T-helper 1 cell treated with Interleukin-12 subunit alpha and Interleukin-12 subunit beta and Interleukin-4 antibody, amounts not matched to agents 30 μg/mL and 1 μg/mL, for 36 hours (primary cell): ENCODE measurements around the gene RRAS2.
"Not testable (repeated sequence)": the region's sequence is repeated elsewhere in the genome, so short reads cannot be mapped to it uniquely, and the experiment has no call there.

Experiments used
- H3K27ac Mint-ChIP-seq: one replicate; pipeline ENCODE4 v1.8.0; 2021; ENCODE audit warnings: mild to moderate bottlenecking, mixed read lengths
- H3K27me3 Mint-ChIP-seq: one replicate; pipeline ENCODE4 v1.8.0; 2021; ENCODE audit warnings: low read depth, mixed read lengths
- H3K36me3 Mint-ChIP-seq: one replicate; pipeline ENCODE4 v1.8.0; 2021; ENCODE audit warnings: low read depth, mixed read lengths
- H3K4me1 Mint-ChIP-seq: one replicate; pipeline ENCODE4 v1.8.0; 2021; ENCODE audit warnings: low read depth, mixed read lengths
- H3K4me3 Mint-ChIP-seq: one replicate; pipeline ENCODE4 v1.8.0; 2021; ENCODE audit warnings: mild to moderate bottlenecking, moderate library complexity, mixed read lengths
- H3K9me3 Mint-ChIP-seq: one replicate; pipeline ENCODE4 v1.8.0; 2021; ENCODE audit warnings: mixed read lengths

Gene RRAS2

DNA sequence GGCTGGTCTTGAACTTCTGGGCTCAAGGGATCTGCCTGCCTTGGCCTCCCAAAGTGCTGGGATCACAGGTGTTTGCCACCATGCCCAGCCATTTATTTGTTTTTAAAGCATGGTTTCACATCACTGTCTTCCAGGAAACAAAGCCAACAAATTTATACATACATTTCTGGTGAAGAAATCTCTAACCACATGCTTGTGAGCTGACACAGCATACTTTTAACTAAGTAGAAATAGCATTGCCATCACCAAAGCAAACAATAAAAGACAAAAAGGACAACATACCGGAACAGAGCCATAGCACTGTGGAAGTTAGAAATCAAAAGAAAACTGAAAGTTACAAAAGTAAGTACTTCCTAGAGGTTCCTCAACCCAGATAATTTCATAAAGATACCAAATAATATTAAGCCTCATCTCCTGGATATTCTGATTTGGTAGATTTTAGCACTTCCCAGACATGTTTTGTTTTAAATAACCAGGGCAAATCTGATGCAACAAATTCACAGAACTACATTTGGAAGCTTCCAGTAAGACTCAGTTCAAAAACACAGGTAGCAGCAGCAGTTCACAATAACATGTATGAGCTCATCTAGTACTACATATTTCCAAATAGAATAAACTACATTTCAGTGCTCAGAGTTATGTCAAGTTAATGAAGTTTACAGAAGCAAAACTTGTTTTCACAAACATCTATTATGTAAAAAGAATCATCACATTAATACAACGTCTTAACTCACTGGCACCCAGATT, 70.6 kb downstream of the RRAS2 start:
- Mint-ChIP-seq H3K27me3 (no peaks in the 10 kb centered on the region), H3K9me3 (no peaks in the 10 kb centered on the region), H3K4me3 (peak overlapping the region; percentile 49), H3K27ac (peak overlapping the region; percentile 88), H3K36me3 (peaks cover 50% of the 10 kb centered on the region), H3K4me1 (peaks cover 29% of the 10 kb centered on the region)

GRCh38 chr11:14278869-14279268, 80.1 kb downstream of the RRAS2 start:
- not testable (repeated sequence) for H3K27me3 Mint-ChIP-seq, H3K27ac Mint-ChIP-seq, H3K9me3 Mint-ChIP-seq, H3K4me3 Mint-ChIP-seq
- H3K36me3 Mint-ChIP-seq, result peaks cover 45% of the 10 kb centered on the region
- peaks cover 10% of the 10 kb centered on the region for H3K4me1 Mint-ChIP-seq

- no peaks in the 10 kb centered on the region for H3K27me3 Mint-ChIP-seq
- peaks cover 29% of the 10 kb centered on the region for H3K4me1 Mint-ChIP-seq
- no peaks in the 10 kb centered on the region for H3K9me3 Mint-ChIP-seq
- H3K4me3 Mint-ChIP-seq, result no peak overlapping the region
- H3K36me3 Mint-ChIP-seq, result peaks cover 38% of the 10 kb centered on the region
- no peak overlapping the region for H3K27ac Mint-ChIP-seq
Observed at GRCh38 chr11:14275076-14275475, 83.9 kb downstream of the RRAS2 start.

GRCh38 chr11:14273895-14274294, 85.1 kb downstream of the RRAS2 start:
- no peaks in the 10 kb centered on the region for H3K9me3 Mint-ChIP-seq
- H3K36me3 Mint-ChIP-seq, result peaks cover 29% of the 10 kb centered on the region
- peaks cover 28% of the 10 kb centered on the region for H3K4me1 Mint-ChIP-seq
- no peak overlapping the region for H3K27ac Mint-ChIP-seq
- H3K27me3 Mint-ChIP-seq, result no peaks in the 10 kb centered on the region
- H3K4me3 Mint-ChIP-seq, result no peak overlapping the region

GRCh38 chr11:14270690-14271542, 88.1 kb downstream of the RRAS2 start:
- Mint-ChIP-seq H3K36me3 (peaks cover 28% of the 10 kb centered on the region), H3K4me3 (peak overlapping the region; percentile 69), H3K9me3 (no peaks in the 10 kb centered on the region), H3K27me3 (no peaks in the 10 kb centered on the region), H3K27ac (peak overlapping the region; percentile 81), H3K4me1 (peaks cover 22% of the 10 kb centered on the region)

- no peaks in the 10 kb centered on the region for H3K9me3 Mint-ChIP-seq
- H3K27me3 Mint-ChIP-seq, result no peaks in the 10 kb centered on the region
- no peak overlapping the region for H3K4me3 Mint-ChIP-seq
- H3K27ac Mint-ChIP-seq, result no peak overlapping the region
- H3K36me3 Mint-ChIP-seq, result peaks cover 29% of the 10 kb centered on the region
- peaks cover 19% of the 10 kb centered on the region for H3K4me1 Mint-ChIP-seq
Observed at GRCh38 chr11:14269692-14270573, 89.0 kb downstream of the RRAS2 start.

- Mint-ChIP-seq H3K36me3 (peaks cover 27% of the 10 kb centered on the region), H3K9me3 (no peaks in the 10 kb centered on the region), H3K27me3 (no peaks in the 10 kb centered on the region), H3K27ac (no peak overlapping the region), H3K4me1 (peaks cover 19% of the 10 kb centered on the region), H3K4me3 (no peak overlapping the region)
Observed at GRCh38 chr11:14267861-14268635, 90.9 kb downstream of the RRAS2 start.

- Mint-ChIP-seq H3K9me3 (no peaks in the 10 kb centered on the region), H3K27me3 (no peaks in the 10 kb centered on the region), H3K27ac (no peak overlapping the region), H3K36me3 (peaks cover 24% of the 10 kb centered on the region), H3K4me1 (peaks cover 11% of the 10 kb centered on the region), H3K4me3 (no peak overlapping the region)
Observed at GRCh38 chr11:14266622-14267021, 92.4 kb downstream of the RRAS2 start.

DNA sequence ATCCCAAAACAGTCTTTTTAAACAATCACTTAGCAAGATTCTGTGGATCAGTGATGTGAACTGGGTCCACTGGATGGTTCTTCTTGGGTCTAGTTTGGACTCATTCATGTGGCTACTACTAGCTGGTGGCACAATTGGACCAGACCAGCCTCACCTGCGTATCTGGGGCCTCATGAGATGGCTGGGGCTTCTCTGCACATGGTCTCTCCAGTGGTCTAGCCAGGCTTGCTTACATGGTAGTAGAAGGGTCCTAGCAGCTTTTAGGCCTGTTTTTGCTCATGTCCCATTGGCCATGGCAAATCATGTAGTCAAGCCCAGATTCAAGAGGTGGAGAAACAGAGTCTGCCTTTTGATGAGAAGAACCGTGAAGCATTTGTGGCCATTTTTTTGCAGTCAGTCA, 94.0 kb downstream of the RRAS2 start:
- Mint-ChIP-seq H3K9me3 (no peaks in the 10 kb centered on the region), H3K36me3 (peaks cover 22% of the 10 kb centered on the region), H3K4me3 (no peak overlapping the region), H3K4me1 (no peaks in the 10 kb centered on the region), H3K27ac (no peak overlapping the region), H3K27me3 (no peaks in the 10 kb centered on the region)

DNA sequence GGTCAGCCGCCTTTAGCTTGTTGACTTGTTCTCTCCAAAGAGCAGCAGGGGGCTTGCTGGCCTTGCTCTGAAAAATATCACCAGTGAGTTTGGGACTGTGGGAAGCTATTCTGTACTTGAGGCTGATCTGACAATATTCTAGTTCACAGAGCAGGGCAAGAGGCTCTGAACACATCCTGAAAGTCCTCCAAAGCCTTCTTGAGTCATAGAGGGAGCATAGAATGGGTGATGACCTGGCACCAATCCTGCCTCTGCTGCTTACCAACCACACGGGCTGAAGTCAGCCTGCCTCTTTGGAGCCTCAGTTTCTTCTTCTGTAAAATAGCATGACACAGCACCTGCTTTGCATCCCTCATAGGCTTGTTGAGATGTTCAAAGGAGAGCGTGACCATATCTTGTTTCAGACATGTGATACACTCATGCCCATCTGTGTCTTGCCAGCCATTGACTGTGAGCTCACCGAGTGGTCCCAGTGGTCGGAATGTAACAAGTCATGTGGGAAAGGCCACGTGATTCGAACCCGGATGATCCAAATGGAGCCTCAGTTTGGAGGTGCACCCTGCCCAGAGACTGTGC, 96.6 kb downstream of the RRAS2 start:
- peaks cover 14% of the 10 kb centered on the region for H3K36me3 Mint-ChIP-seq
- no peak overlapping the region for H3K27ac Mint-ChIP-seq
- H3K4me3 Mint-ChIP-seq, result no peak overlapping the region
- H3K4me1 Mint-ChIP-seq, result no peaks in the 10 kb centered on the region
- H3K27me3 Mint-ChIP-seq, result no peaks in the 10 kb centered on the region
- H3K9me3 Mint-ChIP-seq, result no peaks in the 10 kb centered on the region

DNA sequence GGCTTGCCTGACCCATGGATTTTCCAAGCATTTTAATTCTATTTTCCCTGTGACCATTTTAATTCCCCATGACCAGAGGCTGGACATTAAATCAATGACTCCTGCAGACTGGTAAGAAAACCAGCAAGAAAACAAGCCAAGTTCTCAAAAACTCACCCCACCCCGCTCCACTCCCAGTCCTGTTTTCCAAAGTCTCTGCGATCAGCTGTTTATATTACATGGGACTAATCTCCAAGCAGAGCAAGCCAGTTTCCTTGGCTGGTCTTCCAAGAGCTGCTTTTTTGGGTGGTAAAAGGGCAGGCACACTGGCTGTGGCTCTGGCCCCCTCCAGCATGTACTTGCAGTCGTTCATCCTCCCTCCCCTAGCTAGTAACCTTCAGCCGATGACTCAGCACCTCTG, 97.9 kb downstream of the RRAS2 start:
- Mint-ChIP-seq H3K4me1 (no peaks in the 10 kb centered on the region), H3K27ac (no peak overlapping the region), H3K27me3 (no peaks in the 10 kb centered on the region), H3K9me3 (no peaks in the 10 kb centered on the region), H3K36me3 (peaks cover 14% of the 10 kb centered on the region), H3K4me3 (no peak overlapping the region)

DNA sequence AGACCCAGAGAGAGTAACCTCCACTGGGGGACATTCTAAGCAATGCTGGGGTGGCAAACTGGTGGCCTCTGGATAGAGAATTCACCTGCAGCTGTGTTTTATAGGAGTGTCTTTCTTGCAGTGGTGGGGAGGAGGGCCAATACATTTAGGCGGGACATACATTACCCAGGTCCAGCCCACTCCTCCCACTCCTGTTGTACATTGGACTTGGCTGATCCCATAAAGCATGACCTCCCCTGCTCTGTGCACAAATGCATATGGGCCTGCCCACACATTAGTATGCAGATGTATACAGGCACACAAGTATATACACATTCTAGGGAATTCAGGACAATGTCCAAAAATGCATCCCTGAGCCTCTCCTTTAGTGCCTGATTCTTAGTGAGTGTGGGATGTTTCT, 99.1 kb downstream of the RRAS2 start:
- H3K4me1 Mint-ChIP-seq, result no peaks in the 10 kb centered on the region
- no peaks in the 10 kb centered on the region for H3K9me3 Mint-ChIP-seq
- peaks cover 7% of the 10 kb centered on the region for H3K36me3 Mint-ChIP-seq
- H3K4me3 Mint-ChIP-seq, result no peak overlapping the region
- peaks cover 3% of the 10 kb centered on the region for H3K27me3 Mint-ChIP-seq
- H3K27ac Mint-ChIP-seq, result no peak overlapping the region

DNA sequence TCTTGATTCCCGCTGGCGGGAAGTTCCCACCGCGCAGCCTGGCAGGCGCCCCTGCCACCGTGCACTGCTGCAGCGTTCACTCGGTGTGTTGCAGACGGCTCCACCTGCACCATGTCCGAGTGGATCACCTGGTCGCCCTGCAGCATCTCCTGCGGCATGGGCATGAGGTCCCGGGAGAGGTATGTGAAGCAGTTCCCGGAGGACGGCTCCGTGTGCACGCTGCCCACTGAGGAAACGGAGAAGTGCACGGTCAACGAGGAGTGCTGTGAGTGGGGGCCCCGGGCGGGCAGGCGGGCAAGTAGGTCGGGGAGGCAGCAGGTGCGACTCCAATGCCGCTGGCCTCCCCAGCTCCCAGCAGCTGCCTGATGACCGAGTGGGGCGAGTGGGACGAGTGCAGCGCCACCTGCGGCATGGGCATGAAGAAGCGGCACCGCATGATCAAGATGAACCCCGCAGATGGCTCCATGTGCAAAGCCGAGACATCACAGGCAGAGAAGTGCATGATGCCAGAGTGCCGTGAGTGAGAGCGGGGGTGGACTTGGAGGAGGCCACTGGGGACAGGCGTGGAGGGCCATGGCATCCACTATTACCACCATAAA, 99.7 kb downstream of the RRAS2 start:
- H3K27me3 Mint-ChIP-seq, result peaks cover 3% of the 10 kb centered on the region
- H3K36me3 Mint-ChIP-seq, result peaks cover 3% of the 10 kb centered on the region
- no peaks in the 10 kb centered on the region for H3K4me1 Mint-ChIP-seq
- no peak overlapping the region for H3K27ac Mint-ChIP-seq
- H3K9me3 Mint-ChIP-seq, result no peaks in the 10 kb centered on the region
- H3K4me3 Mint-ChIP-seq, result no peak overlapping the region
